NOMO-1 (cell line): ENCODE measurements around the gene HSD17B14.
"Not testable (repeated sequence)": the region's sequence is repeated elsewhere in the genome, so short reads cannot be mapped to it uniquely, and the experiment has no call there.

Experiments
- DNase-seq, 2 experiments: peaks; one replicate each; lab custom pipeline; 2025; ENCODE audit not compliant: unreplicated experiment in 2 of 2; lab: John Stamatoyannopoulos, UW

Gene HSD17B14

GRCh38 chr19:48867746-48868113 lies 31.4 kb upstream of the HSD17B14 start:
- DNase-seq, result no peak

GRCh38 chr19:48867123-48867745 lies 30.9 kb upstream of the HSD17B14 start:
- no peak for DNase-seq

- no peak for DNase-seq
Measured at GRCh38 chr19:48866692-48867091, 30.4 kb upstream of the HSD17B14 start.

GRCh38 chr19:48862827-48863226 lies 26.5 kb upstream of the HSD17B14 start:
- no peak for DNase-seq

GRCh38 chr19:48861313-48861712 lies 25.0 kb upstream of the HSD17B14 start:
- DNase-seq, result no peak

GRCh38 chr19:48859711-48860572 lies 23.7 kb upstream of the HSD17B14 start:
- no peak for DNase-seq

- peak; percentile 30 to 55 for DNase-seq
Measured at GRCh38 chr19:48858984-48859710, 22.9 kb upstream of the HSD17B14 start.

GRCh38 chr19:48856921-48857320 lies 20.6 kb upstream of the HSD17B14 start:
- DNase-seq, result no peak

GRCh38 chr19:48854103-48854502 lies 17.8 kb upstream of the HSD17B14 start:
- DNase-seq, result no peak

- DNase-seq, result no peak
Measured at GRCh38 chr19:48853483-48853882, 17.2 kb upstream of the HSD17B14 start.

- no peak for DNase-seq
Measured at GRCh38 chr19:48852292-48852691, 16.0 kb upstream of the HSD17B14 start.

- not testable (repeated sequence) for DNase-seq
Measured at GRCh38 chr19:48846659-48847058, 10.4 kb upstream of the HSD17B14 start.

GRCh38 chr19:48845384-48845783 lies 9.1 kb upstream of the HSD17B14 start:
- no peak for DNase-seq

- DNase-seq, result no peak
Measured at GRCh38 chr19:48844472-48844871, 8.2 kb upstream of the HSD17B14 start.

GRCh38 chr19:48842789-48843162 lies 6.5 kb upstream of the HSD17B14 start:
- DNase-seq, result peak; percentile 11 to 38

GRCh38 chr19:48841571-48841970 lies 5.3 kb upstream of the HSD17B14 start:
- DNase-seq, result no peak

- DNase-seq, result no peak
Measured at GRCh38 chr19:48841047-48841446, 4.8 kb upstream of the HSD17B14 start.

- DNase-seq, result no peak
Measured at GRCh38 chr19:48837687-48838086, 1.4 kb upstream of the HSD17B14 start.

- DNase-seq, result peak; percentile 67 to 73
Measured at GRCh38 chr19:48837051-48837524, 797 bp upstream of the HSD17B14 start.

GRCh38 chr19:48835734-48836088 lies 580 bp downstream of the HSD17B14 start:
- DNase-seq, result peak; percentile 76 to 86

GRCh38 chr19:48833977-48834376 lies 2.3 kb downstream of the HSD17B14 start:
- DNase-seq, result no peak

GRCh38 chr19:48833049-48833448 lies 3.2 kb downstream of the HSD17B14 start:
- DNase-seq, result no peak
